Motor neuron (in vitro differentiated cells): ENCODE measurements around the gene PLXNA4. TPM values are rescaled to one million over a fixed set of nuclear protein-coding genes. Genes with fewer than 3 reads are reported as not detected.

Source experiments
- ATAC-seq, 8 experiments: fragments of 200-7000 bp; cut with Tn5 transposase; replicated peaks in 6 of 8; 2 replicates each; pipeline ENCODE4 v1.8.0; 2021; ENCODE audit warnings: mild to moderate bottlenecking in 8 of 8, moderate library complexity in 8 of 8
- H3K27ac ChIP-seq, 2 donors: fragments of 250-450 bp; sonication (Bioruptor Pico); 2 replicates each; pipeline ENCODE4 v1.9.0; 2021; ENCODE audit warnings: antibody characterized with exemption in 2 of 2, mild to moderate bottlenecking in 2 of 2, moderate library complexity in 1 of 2
- H3K4me1 ChIP-seq, 2 donors: fragments of 250-450 bp; sonication (Bioruptor Pico); replicated peaks in 1 of 2; 2 replicates each; pipeline ENCODE4 v1.6.1; 2021; ENCODE audit warnings: antibody characterized with exemption in 2 of 2, mild to moderate bottlenecking in 2 of 2, moderate library complexity in 1 of 2
- H3K4me3 ChIP-seq, 5 donors: fragments of 250-450 bp; sonication (Bioruptor Pico); 2 replicates each; pipeline ENCODE4 v1.9.0; 2021; ENCODE audit warnings: antibody characterized with exemption in 5 of 5, mild to moderate bottlenecking in 5 of 5, moderate library complexity in 4 of 5
- WGBS, 10 experiments: fragments of 450-650 bp; shearing (Covaris generic); methylation state at CpG; one replicate each; pipeline ENCODE4 v1.0.0; 2022; 5-methylcytosine and 5-hydroxymethylcytosine counted together
- in situ Hi-C, 9 experiments: fragments of 400-800 bp; cut with MboI; loops; one replicate each; pipeline ENCODE4 v1.15.0; 2021; ENCODE audit warnings: low sequenced_read_pairs in 9 of 9, low pct_unique_long_range_greater_than_20kb in 2 of 9; ENCODE audit not compliant: unreplicated experiment in 9 of 9
- total RNA-seq, 8 experiments: library from RNA; unstranded; fragments of 300-600 nt; gene quantifications; 2 replicates each; pipeline versions ENCODE4 v1.2.3 to v1.2.4, GENCODE V29; 2022

The PLXNA4 gene
- total RNA-seq, 8 experiments from 2014 or later = 0.38 to 8.5 (median 2.6) TPM

- H3K27ac ChIP-seq = no peak overlapping the region
- in situ Hi-C loops = no loop called here
- H3K4me3 ChIP-seq = no peak overlapping the region
- WGBS, 10 experiments = 0 to 77% (median 23%) methylated on average over 1 to 7 of the region's 12 CpGs; no CpG with 5 or more reads in 4 of the 10 experiments
- peak in 1 of 8 experiments; percentile 62 for ATAC-seq
- H3K4me1 ChIP-seq = peaks cover 0 to 8% of the 10 kb centered on the region in 2 donors
Observed at GRCh38 chr7:132351954-132352499, 224.2 kb downstream of the PLXNA4 start.

- ATAC-seq = no peak
Observed at GRCh38 chr7:132350741-132351140, 225.5 kb downstream of the PLXNA4 start.

GRCh38 chr7:132349075-132349474 is 227.2 kb downstream of the PLXNA4 start:
- ATAC-seq = peak in 1 of 8 experiments; percentile 22
- Histone ChIP-seq H3K27ac (no peak overlapping the region), H3K4me1 (peaks cover 0 to 5% of the 10 kb centered on the region in 2 donors), H3K4me3 (no peak overlapping the region)
- in situ Hi-C loops = no loop called here
- WGBS, 10 experiments = 17 to 100% (median 49%) methylated on average over 1 to 2 of the region's 3 CpGs; no CpG with 5 or more reads in 6 of the 10 experiments

More at GRCh38 chr7:132350741-132351140, 225.5 kb downstream of the PLXNA4 start:
- Histone ChIP-seq H3K4me3 (no peak overlapping the region), H3K27ac (no peak overlapping the region), H3K4me1 (peaks cover 0 to 9% of the 10 kb centered on the region in 2 donors)
- in situ Hi-C loops = no loop called here

DNA sequence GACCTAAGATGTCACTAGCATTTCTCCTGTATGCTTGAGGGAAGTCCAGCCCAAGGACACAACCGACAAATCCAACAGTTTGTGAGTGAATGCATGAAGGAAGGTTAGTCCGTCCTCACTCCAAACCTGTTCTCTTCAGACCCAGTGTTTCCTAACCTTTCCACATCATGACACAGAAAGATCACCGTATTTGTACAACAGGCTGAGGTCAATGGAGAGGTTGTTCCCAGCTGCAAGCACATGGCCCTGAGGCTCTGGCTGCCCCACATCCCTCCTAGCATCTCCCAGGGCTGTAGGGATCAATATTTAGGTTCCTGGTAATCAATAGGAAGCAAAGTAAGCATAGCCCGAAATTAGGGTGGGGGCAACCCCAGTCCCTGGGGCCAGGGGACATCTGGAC is 227.9 kb downstream of the PLXNA4 start:
- in situ Hi-C loops = no loop called here
- H3K4me1 ChIP-seq = peaks cover 0 to 5% of the 10 kb centered on the region in 2 donors
- no peak overlapping the region for H3K4me3 ChIP-seq
- no peak for ATAC-seq
- no peak overlapping the region for H3K27ac ChIP-seq
- WGBS, 10 experiments = 40 to 100% (median 65%) methylated on average over 1 to 4 of the region's 4 CpGs; no CpG with 5 or more reads in 3 of the 10 experiments

GRCh38 chr7:132347858-132348257 is 228.4 kb downstream of the PLXNA4 start:
- Histone ChIP-seq H3K4me3 (no peak overlapping the region), H3K27ac (no peak overlapping the region), H3K4me1 (peaks cover 0 to 5% of the 10 kb centered on the region in 2 donors)
- ATAC-seq = no peak
- in situ Hi-C loops = no loop called here
- WGBS, 10 experiments = 32 to 100% (median 75%) methylated on average over 1 to 3 of the region's 3 CpGs; no CpG with 5 or more reads in 4 of the 10 experiments

DNA sequence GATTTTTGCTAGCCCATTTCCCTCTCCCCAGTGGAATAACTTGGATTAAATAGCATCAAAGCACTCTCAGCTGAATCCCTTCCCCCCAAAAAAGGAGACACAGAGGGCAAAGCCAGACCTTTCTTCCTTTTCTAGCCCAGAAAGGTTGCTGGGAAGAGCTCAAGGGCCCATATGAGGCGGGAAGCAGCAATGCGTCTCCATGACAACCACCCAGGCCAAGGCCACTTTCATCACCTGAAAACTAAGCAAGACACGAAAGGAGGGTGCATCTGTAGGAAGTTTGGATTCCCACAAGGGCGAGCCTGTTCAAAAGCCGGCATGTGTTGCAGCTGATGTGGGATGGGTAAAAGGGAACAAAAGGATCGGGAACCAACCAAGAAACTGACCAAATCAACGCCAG is 229.1 kb downstream of the PLXNA4 start:
- H3K4me1 ChIP-seq = peaks cover 0 to 5% of the 10 kb centered on the region in 2 donors
- peak in 1 of 8 experiments; percentile 61 for ATAC-seq
- no peak overlapping the region for H3K4me3 ChIP-seq
- 20 to 100% (median 67%) methylated on average over 1 to 6 of the region's 7 CpGs; no CpG with 5 or more reads in 4 of the 10 experiments for WGBS, 10 experiments
- in situ Hi-C loops = no loop called here
- no peak overlapping the region for H3K27ac ChIP-seq

GRCh38 chr7:132345543-132346129 is 230.6 kb downstream of the PLXNA4 start:
- in situ Hi-C loops = no loop called here
- peak in 1 of 8 experiments; percentile 32 for ATAC-seq
- Histone ChIP-seq H3K4me1 (peaks cover 0 to 5% of the 10 kb centered on the region in 2 donors), H3K4me3 (no peak overlapping the region), H3K27ac (no peak overlapping the region)
- 0 to 82% (median 60%) methylated on average over 1 to 5 of the region's 6 CpGs; no CpG with 5 or more reads in 2 of the 10 experiments for WGBS, 10 experiments

GRCh38 chr7:132345030-132345429 is 231.2 kb downstream of the PLXNA4 start:
- in situ Hi-C loops = no loop called here
- WGBS, 10 experiments = 65 to 100% (median 90%) methylated on average over 2 to 5 of the region's 5 CpGs; no CpG with 5 or more reads in 2 of the 10 experiments

DNA sequence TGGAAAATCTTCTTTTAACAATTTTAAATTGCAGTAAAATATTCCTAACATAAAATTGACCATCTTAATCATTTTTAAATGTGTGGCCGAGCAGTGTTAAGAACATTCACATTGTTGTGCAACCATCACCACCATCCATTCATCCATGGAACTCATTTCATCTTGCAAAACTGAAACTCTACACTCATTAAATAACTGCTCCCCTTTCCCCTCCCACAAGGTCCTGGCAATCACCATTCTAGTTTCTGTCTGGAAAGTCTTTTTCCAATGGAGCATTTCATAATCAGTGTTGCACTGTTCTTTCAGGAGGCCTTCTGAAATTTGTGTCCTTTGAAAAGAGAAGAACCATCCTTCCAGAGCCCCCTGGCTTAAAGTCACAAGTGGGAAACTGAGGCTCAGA is 233.1 kb downstream of the PLXNA4 start:
- H3K4me3 ChIP-seq = no peak overlapping the region

More at GRCh38 chr7:132345030-132345429, 231.2 kb downstream of the PLXNA4 start:
- Histone ChIP-seq H3K4me1 (peaks cover 0 to 5% of the 10 kb centered on the region in 2 donors), H3K4me3 (no peak overlapping the region), H3K27ac (no peak overlapping the region)
- no peak for ATAC-seq

DNA sequence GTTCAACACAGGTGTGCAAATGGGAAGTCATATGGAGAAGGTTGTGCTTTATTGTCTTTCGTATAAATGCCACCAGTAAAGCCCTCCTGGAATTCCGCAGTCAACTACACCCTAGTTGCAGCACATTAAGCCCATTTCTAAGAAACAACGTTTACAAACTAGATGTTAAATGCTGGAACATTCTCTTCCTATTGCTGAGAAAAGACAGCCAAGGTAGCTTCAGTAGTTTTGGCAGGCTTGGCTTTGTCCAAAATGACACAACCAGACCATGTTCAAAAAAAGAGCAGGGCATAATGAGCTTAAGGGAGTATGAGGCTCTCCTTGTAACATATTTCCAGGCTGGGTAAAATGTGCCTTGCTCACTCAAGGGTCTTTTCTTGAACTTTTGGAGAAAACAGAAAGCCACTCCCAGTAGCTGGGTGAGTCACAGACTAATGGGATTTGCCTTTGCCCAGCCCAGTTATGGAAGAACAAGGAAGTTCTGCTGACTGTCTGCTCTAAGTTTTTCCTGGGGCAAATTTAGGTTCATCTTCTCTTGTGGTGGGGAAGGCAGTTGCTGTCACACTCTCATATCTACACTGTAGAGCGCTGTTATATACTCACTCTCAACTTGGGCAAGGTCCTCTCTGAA is 238.7 kb downstream of the PLXNA4 start:
- WGBS, 10 experiments = 52 to 83% (median 75%) methylated on average over 1 to 4 of the region's 4 CpGs; no CpG with 5 or more reads in 3 of the 10 experiments
- Histone ChIP-seq H3K27ac (no peak overlapping the region), H3K4me1 (no peaks in the 10 kb centered on the region), H3K4me3 (no peak overlapping the region)
- in situ Hi-C loops = no loop called here
- ATAC-seq = peak in 3 of 8 experiments; percentile 13 to 75 (median 61)

More for the DNA sequence above, 233.1 kb downstream of the PLXNA4 start:
- Histone ChIP-seq H3K4me1 (peaks cover 0 to 5% of the 10 kb centered on the region in 2 donors), H3K27ac (no peak overlapping the region)
- in situ Hi-C loops = no loop called here
- 8 to 100% (median 79%) methylated on average over 1 of the region's 1 CpG; no CpG with 5 or more reads in 2 of the 10 experiments for WGBS, 10 experiments
- peak in 2 of 8 experiments; percentile 54 to 76 for ATAC-seq

- Histone ChIP-seq H3K4me3 (no peak overlapping the region), H3K4me1 (no peaks in the 10 kb centered on the region), H3K27ac (no peak overlapping the region)
- WGBS, 10 experiments = 64 to 97% (median 84%) methylated on average over 1 to 5 of the region's 5 CpGs; no CpG with 5 or more reads in 1 of the 10 experiments
- no peak for ATAC-seq
- in situ Hi-C loops = no loop called here
Observed at GRCh38 chr7:132336797-132337196, 239.5 kb downstream of the PLXNA4 start.

- in situ Hi-C loops = no loop called here
- WGBS, 10 experiments = 17 to 100% (median 40%) methylated on average over 1 of the region's 2 CpGs; no CpG with 5 or more reads in 6 of the 10 experiments
- no peak for ATAC-seq
- no peaks in the 10 kb centered on the region for H3K4me1 ChIP-seq
- no peak overlapping the region for H3K4me3 ChIP-seq
- no peak overlapping the region for H3K27ac ChIP-seq
Observed at GRCh38 chr7:132333301-132333700, 243.0 kb downstream of the PLXNA4 start.

DNA sequence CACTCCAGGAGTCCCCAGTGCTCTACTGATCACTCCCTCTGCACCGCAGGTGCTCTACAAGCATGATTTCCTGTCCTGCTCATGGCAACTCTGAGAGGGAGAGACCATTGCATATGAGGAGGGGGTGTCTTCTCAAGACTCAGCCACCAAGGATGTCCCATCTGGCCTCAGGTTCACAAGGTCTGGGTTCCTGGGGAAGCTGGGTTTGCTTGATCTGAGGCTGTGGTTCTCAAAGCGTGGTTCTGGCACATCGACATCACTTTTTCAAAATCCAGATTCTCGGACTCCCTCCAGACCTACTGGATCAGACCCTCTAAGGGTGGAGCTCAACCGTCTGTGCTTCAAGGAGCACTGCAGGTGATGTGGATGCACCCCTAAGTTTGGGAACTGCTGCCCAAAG is 247.5 kb downstream of the PLXNA4 start:
- WGBS, 10 experiments = 73 to 100% (median 80%) methylated on average over 1 to 3 of the region's 5 CpGs; no CpG with 5 or more reads in 6 of the 10 experiments
- Histone ChIP-seq H3K4me3 (no peak overlapping the region), H3K27ac (no peak overlapping the region), H3K4me1 (peaks cover 0 to 7% of the 10 kb centered on the region in 2 donors)
- in situ Hi-C loops = no loop called here
- no peak for ATAC-seq
